Natural killer cell (primary cell): ENCODE data around the gene MYO9A. TPM values are rescaled to one million over a fixed set of nuclear protein-coding genes. Genes with fewer than 3 reads are reported as not detected.

Source experiments
- ATAC-seq, 3 donors: fragments of 150-1000 bp in 2 of 3; fragments of 200-7000 bp in 1 of 3; cut with Tn5 transposase; 1 replicate in 1 of 3; 2 replicates in 2 of 3; pipeline ENCODE4 v1.10.0; 2021; ENCODE audit warnings: mild to moderate bottlenecking in 2 of 3, moderate library complexity in 2 of 3
- DNase-seq, 2 donors: peaks; one replicate each; pipeline versions ENCODE4 v3.0.0 to v3.0.0-alpha.2; 2013 to 2021; ENCODE audit warnings: mixed read lengths in 1 of 2
- H3K27ac ChIP-seq: one replicate; pipeline ENCODE4 v1.5.1; 2013; ENCODE audit warnings: mild to moderate bottlenecking, low read length
- H3K27me3 ChIP-seq: one replicate; pipeline ENCODE4 v1.6.1; 2013; ENCODE audit warnings: low read length; ENCODE audit not compliant: control insufficient read depth, insufficient read depth
- H3K36me3 ChIP-seq: one replicate; pipeline ENCODE4 v1.6.1; 2013; ENCODE audit warnings: low read length; ENCODE audit not compliant: control insufficient read depth, insufficient read depth
- H3K4me1 ChIP-seq: one replicate; pipeline ENCODE4 v1.6.1; 2013; ENCODE audit warnings: low read length; ENCODE audit not compliant: control insufficient read depth, insufficient read depth
- H3K4me3 ChIP-seq: one replicate; pipeline ENCODE4 v1.5.1; 2013; ENCODE audit warnings: low read length
- H3K9me3 ChIP-seq: one replicate; pipeline ENCODE4 v1.6.1; 2013; ENCODE audit warnings: low read length; ENCODE audit not compliant: control insufficient read depth, insufficient read depth
- H3K27ac Mint-ChIP-seq, 2 donors: one replicate each; pipeline ENCODE4 v1.8.0; 2022; ENCODE audit warnings: mild to moderate bottlenecking in 2 of 2, mixed read lengths in 2 of 2, moderate library complexity in 1 of 2
- H3K27me3 Mint-ChIP-seq, 2 donors: one replicate each; pipeline ENCODE4 v1.8.0; 2022; ENCODE audit warnings: low read depth in 2 of 2, mixed read lengths in 2 of 2
- H3K36me3 Mint-ChIP-seq: one replicate; pipeline ENCODE4 v1.8.0; 2022; ENCODE audit warnings: mixed read lengths
- H3K4me1 Mint-ChIP-seq, 2 donors: one replicate each; pipeline ENCODE4 v1.8.0; 2022; ENCODE audit warnings: mixed read lengths in 2 of 2
- H3K4me3 Mint-ChIP-seq: one replicate; pipeline ENCODE4 v1.8.0; 2022; ENCODE audit warnings: mild to moderate bottlenecking, moderate library complexity, mixed read lengths
- H3K9me3 Mint-ChIP-seq, 2 donors: one replicate each; pipeline ENCODE4 v1.8.0; 2022; ENCODE audit warnings: mixed read lengths in 2 of 2
- WGBS: methylation state at CpG from one replicate; pipeline ENCODE4 v1.1.7; 2013; ENCODE audit warnings: missing lambda C conversion rate; ENCODE audit not compliant: insufficient coverage; 5-methylcytosine and 5-hydroxymethylcytosine counted together
- intact Hi-C: fragments of 100-400 bp; cut with micrococcal nuclease; formaldehyde crosslinking; loops from one replicate; pipeline ENCODE4 v1.14.2; 2022
- total RNA-seq, 4 donors: library from RNA; stranded (reverse); fragments of 120-200 nt in 1 of 4; gene quantifications; one replicate each; pipeline versions ENCODE4 v1.2.3 to v1.2.4, GENCODE V29; 2013 to 2022
- TF ChIP-seq, protein P1 (sequence below): fragments of 200-600 bp; IDR thresholded peaks from one replicate; pipeline ENCODE4 v1.8.0; 2022; ENCODE audit warnings: antibody characterized with exemption

MYO9A gene
- total RNA-seq, 3 donors from 2014 or later (not counting 1 experiment from before 2014, with no cell fraction given) = 36.3 to 40.4 (median 37.3) TPM

GRCh38 chr15:71804695-71805470 lies 313.1 kb downstream of the MYO9A start:
- Histone ChIP-seq H3K9me3 (no peaks in the 10 kb centered on the region), H3K4me3 (no peak overlapping the region), H3K4me1 (no peaks in the 10 kb centered on the region), H3K27me3 (no peaks in the 10 kb centered on the region), H3K36me3 (no peaks in the 10 kb centered on the region), H3K27ac (no peak overlapping the region)
- WGBS = 61% methylated on average over 6 of the region's 6 CpGs
- Mint-ChIP-seq H3K4me1 (peaks cover 0 to 6% of the 10 kb centered on the region in 2 donors), H3K27ac (no peak overlapping the region), H3K27me3 (peaks cover 15 to 17% of the 10 kb centered on the region in 2 donors), H3K36me3 (no peaks in the 10 kb centered on the region), H3K4me3 (no peak overlapping the region), H3K9me3 (no peaks in the 10 kb centered on the region)
- TF ChIP-seq, protein P1, sequence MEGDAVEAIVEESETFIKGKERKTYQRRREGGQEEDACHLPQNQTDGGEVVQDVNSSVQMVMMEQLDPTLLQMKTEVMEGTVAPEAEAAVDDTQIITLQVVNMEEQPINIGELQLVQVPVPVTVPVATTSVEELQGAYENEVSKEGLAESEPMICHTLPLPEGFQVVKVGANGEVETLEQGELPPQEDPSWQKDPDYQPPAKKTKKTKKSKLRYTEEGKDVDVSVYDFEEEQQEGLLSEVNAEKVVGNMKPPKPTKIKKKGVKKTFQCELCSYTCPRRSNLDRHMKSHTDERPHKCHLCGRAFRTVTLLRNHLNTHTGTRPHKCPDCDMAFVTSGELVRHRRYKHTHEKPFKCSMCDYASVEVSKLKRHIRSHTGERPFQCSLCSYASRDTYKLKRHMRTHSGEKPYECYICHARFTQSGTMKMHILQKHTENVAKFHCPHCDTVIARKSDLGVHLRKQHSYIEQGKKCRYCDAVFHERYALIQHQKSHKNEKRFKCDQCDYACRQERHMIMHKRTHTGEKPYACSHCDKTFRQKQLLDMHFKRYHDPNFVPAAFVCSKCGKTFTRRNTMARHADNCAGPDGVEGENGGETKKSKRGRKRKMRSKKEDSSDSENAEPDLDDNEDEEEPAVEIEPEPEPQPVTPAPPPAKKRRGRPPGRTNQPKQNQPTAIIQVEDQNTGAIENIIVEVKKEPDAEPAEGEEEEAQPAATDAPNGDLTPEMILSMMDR = no peak
- ATAC-seq (no peak), DNase-seq (no peak)
- intact Hi-C loops = no loop called here

- Mint-ChIP-seq H3K4me1 (peaks cover 0 to 6% of the 10 kb centered on the region in 2 donors), H3K4me3 (no peak overlapping the region), H3K9me3 (no peaks in the 10 kb centered on the region), H3K27me3 (peaks cover 17% of the 10 kb centered on the region in 2 donors), H3K27ac (no peak overlapping the region), H3K36me3 (no peaks in the 10 kb centered on the region)
- WGBS = 56% methylated on average over 4 of the region's 5 CpGs
- Histone ChIP-seq H3K36me3 (no peaks in the 10 kb centered on the region), H3K27me3 (no peaks in the 10 kb centered on the region), H3K9me3 (no peaks in the 10 kb centered on the region), H3K27ac (no peak overlapping the region), H3K4me3 (no peak overlapping the region), H3K4me1 (no peaks in the 10 kb centered on the region)
- intact Hi-C loops = no loop called here
- DNase-seq = no peak
- ATAC-seq = no peak
- TF ChIP-seq, protein P1 = no peak
Observed at GRCh38 chr15:71804226-71804625, 313.7 kb downstream of the MYO9A start.

DNA sequence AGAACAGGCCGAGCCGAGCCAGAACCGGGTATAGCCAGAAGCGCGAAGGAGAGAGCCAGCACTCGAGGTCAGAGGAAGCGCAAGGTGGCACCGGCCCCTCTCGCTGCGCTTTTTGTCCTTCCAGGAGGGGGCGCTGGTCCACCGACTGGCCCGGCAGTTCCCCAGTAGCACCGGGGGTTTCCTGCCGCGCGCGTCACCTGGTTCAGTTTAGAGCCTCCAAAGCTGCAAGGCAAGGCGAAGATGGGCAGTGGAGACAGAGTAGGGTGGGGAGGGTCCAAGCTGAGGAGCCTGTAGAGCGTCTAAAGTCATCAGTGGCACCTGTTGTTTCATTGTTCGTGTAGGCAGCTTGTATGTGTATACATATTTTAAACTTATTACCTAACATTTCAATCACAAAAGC lies 315.2 kb downstream of the MYO9A start:
- H3K4me1 ChIP-seq = no peaks in the 10 kb centered on the region
- intact Hi-C loops = no loop called here
- Mint-ChIP-seq H3K27me3 (peaks cover 15 to 28% of the 10 kb centered on the region in 2 donors), H3K36me3 (no peaks in the 10 kb centered on the region), H3K27ac (no peak overlapping the region), H3K4me1 (peaks cover 0 to 6% of the 10 kb centered on the region in 2 donors), H3K9me3 (no peaks in the 10 kb centered on the region), H3K4me3 (no peak overlapping the region)
- no peak overlapping the region for H3K27ac ChIP-seq
- WGBS = 62% methylated on average over 19 of the region's 21 CpGs
- peak in 2 of 3 donors; percentile 50 to 53 for ATAC-seq
- DNase-seq = peak in 1 of 2 donors; percentile 29
- no peaks in the 10 kb centered on the region for H3K27me3 ChIP-seq
- H3K4me3 ChIP-seq = no peak overlapping the region
- no peaks in the 10 kb centered on the region for H3K9me3 ChIP-seq
- no peaks in the 10 kb centered on the region for H3K36me3 ChIP-seq
- TF ChIP-seq, protein P1 = no peak
